Hematopoietic multipotent progenitor cell treated with erythropoietin and hydrocortisone succinate and interleukin-3 and kit ligand, for 6 days (in vitro differentiated cells): ENCODE measurements around the gene DCLK3.

Experiments
- DNase-seq: peaks from one replicate; pipeline ENCODE4 v3.0.0-alpha.2; 2015

Gene DCLK3

GRCh38 chr3:36762918-36763849 is 1.2 kb downstream of the DCLK3 start:
- no peak for DNase-seq

GRCh38 chr3:36761779-36762178 is 2.6 kb downstream of the DCLK3 start:
- no peak for DNase-seq

- DNase-seq: peak; percentile 17
These were observed 8.1 kb downstream of the DCLK3 start for GRCh38 chr3:36756269-36756668.

DNA sequence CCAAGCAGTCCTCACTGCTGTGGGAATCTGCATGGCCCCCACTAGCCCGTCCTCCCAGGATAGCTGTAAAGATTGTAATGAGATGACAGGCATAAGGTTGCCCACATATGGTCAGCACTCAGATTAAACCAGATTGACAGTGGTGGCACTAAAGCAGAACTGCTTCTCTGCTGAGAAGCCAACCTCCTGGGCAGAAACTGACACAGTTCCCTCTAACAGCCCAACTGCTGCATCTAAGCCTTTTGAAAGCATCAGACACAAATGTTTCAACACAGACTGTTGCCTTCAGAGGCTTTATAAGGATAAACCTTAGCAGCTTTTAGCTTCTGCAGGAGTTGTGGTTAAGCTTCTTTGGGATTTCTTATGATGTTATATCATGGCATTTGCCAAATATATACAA is 13.0 kb downstream of the DCLK3 start:
- DNase-seq: no peak

DNA sequence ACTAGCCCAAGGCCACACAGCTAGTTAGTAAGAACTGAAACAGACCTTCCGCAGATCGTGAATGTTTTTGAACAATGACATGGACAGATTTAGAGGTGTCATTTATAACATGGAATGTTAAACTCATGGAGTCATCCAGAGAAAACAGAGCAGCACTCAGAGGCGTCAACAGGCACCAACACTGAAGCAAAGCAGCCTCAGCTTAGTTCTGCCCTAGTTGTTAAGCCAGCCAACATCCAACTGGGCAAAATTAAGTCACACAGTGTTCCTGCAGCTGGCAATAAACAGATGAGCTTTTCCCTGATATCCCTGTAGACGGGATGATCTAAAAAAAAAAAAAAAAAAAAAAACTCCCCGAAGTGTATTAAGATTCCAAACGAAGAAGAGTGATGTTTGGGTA is 13.6 kb downstream of the DCLK3 start:
- DNase-seq: no peak

GRCh38 chr3:36744763-36745162 is 19.6 kb downstream of the DCLK3 start:
- DNase-seq: no peak

DNA sequence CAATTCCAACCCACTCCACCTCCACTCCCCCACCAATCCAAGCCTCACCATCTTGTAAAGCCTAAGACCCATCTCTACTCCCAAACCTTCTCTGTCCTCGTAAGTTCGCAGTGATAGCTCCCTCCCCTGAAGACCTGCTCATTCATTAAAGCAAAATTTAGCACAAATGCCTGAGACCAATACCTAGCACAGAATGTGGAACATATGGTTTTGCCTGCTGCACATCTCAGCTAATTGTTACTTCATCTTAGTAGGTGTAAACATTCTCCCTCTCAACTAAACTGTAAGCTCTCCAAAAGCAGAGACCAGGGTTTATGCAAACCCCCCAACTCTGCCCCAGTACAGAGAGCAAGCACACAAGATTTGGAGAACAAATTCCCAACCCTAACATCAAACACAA is 20.5 kb downstream of the DCLK3 start:
- no peak for DNase-seq

- no peak for DNase-seq
These were observed 23.1 kb downstream of the DCLK3 start for GRCh38 chr3:36741285-36741684.

GRCh38 chr3:36740787-36741186 is 23.6 kb downstream of the DCLK3 start:
- DNase-seq: no peak

DNA sequence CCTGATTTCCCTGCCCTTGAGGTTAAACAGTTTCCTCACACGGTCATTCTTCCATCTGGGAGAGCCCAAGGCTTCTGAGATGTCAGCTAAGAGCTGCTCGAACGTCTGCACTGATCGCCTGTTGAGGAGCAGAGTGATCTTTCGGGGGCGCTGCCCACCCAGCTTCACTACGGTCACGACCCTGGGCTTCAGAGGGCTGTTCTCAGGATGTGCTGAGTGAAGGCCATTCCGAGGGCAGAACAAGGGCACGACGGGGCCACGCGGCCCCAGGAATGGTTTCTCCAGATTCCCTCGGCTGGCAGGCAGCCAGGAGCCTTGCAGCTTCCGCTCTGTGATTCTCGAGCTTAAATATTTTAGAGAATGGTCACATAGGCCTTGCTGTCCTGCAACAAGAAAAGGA is 25.7 kb downstream of the DCLK3 start:
- no peak for DNase-seq

DNA sequence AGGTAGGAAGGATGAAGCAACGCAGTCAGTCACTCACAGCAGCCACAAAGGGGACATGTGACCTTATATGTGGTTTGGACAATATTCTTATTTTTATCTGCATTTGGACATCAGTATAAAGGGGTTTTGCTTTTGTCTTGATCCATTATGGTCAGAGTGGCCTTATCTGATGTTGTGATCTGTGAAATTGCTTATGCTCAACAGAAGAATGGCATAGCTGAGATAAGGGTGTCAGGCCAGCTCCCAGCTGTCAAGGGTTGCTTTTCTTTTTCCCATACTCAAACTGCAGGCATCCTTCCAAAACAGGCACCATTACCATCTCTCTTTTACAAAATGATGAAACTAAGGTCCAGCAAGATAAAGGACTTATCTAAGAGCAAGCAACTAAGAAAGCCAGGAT is 28.1 kb downstream of the DCLK3 start:
- peak; percentile 60 for DNase-seq

- no peak for DNase-seq
These were observed 29.6 kb downstream of the DCLK3 start for GRCh38 chr3:36734742-36735141.

DNA sequence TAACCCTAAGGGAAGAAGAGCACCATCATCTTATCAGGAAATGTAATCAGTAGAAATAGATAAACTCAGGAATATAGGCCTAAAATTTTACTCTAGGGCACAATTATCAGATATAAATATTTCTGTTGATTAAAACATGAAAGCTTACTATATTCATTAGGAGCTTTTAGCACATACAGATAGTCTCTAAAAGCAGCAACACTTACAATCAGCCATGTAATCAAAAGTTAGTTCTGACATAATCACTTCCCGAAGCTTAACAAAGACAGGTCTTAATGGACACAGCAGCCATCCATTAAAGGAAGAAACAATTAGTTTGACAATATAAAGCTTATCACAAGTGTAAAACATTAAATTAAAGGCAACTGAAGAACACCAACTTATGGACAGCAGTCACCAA is 30.6 kb downstream of the DCLK3 start:
- DNase-seq: no peak

DNA sequence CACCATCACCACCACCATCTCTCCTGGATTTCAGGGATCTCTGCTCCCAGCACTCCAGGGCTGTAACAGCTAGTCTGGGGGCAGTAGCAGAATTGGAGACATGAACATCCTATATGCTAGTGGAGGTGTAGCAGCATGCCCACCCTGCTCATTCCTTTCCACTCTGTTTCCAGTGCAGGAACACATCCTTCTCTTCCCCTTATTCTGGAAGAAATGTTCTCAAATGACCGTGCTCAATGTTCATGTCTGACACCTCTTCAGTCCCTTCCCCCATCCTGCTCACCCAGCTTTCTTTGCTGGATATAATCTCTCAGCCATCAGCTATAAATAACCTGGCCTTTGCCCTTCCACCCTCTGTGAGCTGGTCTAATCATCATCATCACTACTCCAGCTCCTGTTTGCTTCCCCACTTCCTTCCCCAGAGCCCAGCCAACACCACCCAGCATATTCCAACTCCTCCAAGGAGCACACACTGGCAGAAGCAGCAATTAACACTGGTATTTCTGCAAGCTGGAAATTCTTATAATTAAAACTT is 31.1 kb downstream of the DCLK3 start:
- DNase-seq: no peak

DNA sequence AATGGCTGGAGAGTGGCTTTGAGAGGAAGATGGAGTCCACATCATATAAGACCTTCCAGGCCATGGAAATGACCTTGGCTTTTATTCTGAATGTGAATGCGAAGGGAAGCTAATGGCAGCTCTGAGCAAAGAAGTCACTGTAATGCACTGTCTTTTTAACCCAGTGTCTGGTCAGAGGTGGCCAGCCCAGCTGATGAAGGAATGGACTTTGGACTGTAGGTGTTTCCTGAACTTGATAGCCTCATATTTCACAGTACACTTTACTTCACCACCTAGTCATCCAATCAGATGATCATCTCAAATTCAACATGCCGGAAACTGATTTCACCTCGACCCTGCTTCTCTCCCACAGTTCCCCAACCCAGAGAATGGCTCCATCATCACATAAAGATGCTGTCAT is 33.4 kb downstream of the DCLK3 start:
- no peak for DNase-seq

DNA sequence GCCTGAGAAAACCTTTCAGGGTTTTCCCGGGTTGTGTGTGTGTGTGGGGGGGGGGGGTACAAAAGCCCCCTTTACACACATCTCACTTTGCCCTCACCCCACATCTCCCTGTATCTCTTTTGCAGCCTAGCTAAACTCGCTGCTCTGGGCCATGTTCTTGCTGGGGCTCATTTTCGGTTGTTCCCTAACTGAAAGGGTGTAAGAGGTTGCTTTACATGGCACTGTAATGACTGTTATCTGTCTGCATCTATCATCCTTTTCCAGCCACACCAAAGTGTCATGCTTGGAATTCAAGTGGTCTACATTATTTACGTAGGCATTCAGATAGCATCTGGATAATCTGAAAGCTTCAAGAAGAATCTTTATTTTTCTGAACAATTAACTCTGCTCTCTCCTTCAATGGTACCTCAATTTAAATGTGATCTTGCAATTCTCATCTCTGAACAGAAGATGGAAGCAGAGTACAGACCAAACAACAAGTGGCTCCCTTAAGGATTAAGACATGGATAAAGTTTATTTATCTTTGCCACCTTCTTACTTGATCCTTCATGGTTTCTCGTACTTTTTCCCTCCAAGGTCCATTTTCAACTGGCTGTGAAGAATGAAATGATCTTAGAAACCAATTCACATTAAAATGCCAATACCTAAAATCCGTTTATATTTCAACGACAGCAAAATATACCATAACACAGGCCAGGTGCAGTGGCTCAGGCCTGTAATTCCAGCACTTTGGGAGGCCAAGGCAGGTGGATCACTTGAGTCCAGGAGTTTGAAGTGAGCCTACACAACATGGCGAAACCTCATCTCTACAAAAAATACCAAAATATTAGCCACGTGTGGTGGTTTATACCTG is 34.9 kb downstream of the DCLK3 start:
- peak; percentile 73 for DNase-seq

DNA sequence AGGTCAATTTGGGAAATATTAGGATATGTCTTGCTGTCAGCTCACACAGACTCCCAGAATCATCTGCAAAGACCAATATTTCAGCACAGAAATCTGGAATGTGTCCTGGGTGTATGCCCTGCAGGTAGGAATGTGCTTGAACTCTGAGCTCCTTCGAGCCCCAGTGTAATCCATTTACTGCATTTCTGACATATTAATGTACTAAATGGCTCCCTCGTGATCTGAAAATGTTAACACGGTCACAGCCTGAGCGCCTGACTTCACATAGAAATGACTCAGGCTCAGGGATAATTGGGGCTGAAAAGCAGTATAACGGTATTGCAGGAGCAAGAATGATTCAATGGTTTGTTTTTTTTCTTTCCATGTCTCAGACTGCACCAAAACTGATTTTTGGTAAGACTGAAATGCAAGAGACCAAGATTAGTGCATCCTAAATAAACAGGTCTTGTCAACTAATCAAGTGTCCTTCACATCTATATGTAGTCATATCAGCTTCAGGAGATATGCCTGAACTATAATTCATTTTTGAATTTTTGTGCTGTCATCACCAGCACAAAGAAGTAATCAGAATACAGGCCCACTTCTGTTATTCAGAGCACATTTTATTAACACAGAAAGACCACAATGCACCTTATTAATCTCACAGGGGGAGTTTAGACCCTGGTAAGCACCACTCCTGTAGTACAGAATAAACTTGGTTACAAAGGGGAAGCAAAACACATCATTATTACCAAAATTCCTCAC is 49.8 kb downstream of the DCLK3 start:
- DNase-seq: no peak

GRCh38 chr3:36713904-36714303 is 50.4 kb downstream of the DCLK3 start:
- DNase-seq: no peak

DNA sequence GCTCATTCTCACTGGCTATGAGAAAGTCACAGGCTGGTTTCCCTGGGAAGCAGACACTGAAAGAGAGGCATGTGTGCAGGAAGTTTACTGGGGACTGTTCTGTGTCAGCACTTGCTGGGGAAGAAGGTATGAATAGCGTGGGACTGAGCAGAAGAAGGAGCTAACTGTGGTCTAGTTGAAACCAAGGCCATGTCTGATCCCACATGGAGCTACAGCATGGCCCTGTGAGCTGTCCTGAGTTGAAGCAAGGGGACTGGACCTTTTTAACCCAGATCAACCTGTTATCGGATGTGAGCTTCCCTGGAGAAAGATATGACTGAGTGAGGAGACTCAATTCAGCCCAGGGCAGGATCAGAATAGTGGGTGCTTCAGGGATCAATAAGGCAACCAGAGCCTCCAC is 53.7 kb downstream of the DCLK3 start:
- DNase-seq: no peak

DNA sequence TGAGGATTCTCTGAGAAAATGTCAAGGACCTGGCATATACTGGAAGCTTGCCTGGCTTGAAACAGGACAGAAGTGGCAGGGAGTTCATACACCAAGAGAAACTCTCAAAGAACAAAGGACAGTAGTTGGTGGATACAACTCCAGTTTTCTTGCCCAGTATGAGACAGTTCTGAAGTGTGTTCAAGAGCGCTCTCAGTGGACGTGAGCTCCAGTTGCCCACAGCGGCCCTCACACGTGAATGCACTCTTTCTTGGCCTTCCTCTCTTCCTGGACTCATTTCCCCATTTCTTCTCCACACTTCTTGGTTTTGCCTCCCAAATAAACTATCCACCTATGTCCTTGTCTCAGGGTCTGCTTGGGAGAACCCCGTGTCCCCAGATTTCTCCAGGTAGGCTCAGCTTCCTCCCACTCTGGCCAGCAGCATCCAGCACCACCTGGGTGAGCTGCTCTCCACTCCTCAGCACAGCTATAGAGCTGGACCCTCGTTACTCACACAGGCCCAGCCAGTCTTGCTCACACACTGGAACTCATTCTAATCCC is 54.5 kb downstream of the DCLK3 start:
- no peak for DNase-seq

DNA sequence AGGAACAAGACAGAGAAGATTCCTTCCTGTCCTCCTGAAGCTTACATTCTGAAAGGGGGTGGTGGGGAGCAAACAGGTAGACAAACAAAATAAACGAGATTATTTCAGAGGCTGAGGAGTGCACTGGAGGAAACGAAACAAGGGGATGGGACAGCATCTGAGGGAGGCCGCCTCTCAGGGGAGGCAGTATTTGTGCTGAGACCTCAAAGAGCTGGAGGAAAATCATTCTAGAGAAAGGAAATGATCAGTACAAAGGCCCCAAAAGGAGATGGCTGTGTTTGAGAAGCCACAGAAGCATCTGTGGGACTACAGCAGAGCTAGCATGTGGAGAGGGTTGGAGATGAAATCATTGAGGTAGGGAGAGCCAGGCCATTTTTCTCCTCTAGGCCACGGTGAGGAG is 55.1 kb downstream of the DCLK3 start:
- DNase-seq: no peak

- peak; percentile 52 for DNase-seq
These were observed 56.5 kb downstream of the DCLK3 start for GRCh38 chr3:36707623-36708409.
